ENCODE data around the gene ISCA1.
A peak's percentile ranks its signal among the peaks of the same experiment; 100 is the strongest.

ISCA1 gene

GRCh38 chr9:86287013-86287412, 4.7 kb upstream of the ISCA1 start:
- no peak overlapping the region for H3K4me3 ChIP-seq (ENCODE audit: control insufficient read depth, low read depth, low read length)
- peak; percentile 40 for TF ChIP-seq CTCF (IDR thresholded peaks at IDR 0.05; ENCODE audit: control insufficient read depth, insufficient read depth, low read depth, low read length, missing control alignments)
- no peak for DNase-seq (ENCODE audit: low read depth)

- no peak for TF ChIP-seq CTCF (IDR thresholded peaks at IDR 0.05; ENCODE audit: control insufficient read depth, insufficient read depth, low read depth, low read length, missing control alignments)
- no peak for DNase-seq (ENCODE audit: low read depth)
- H3K4me3 ChIP-seq (ENCODE audit: control insufficient read depth, low read depth, low read length), result no peak overlapping the region
Observed at GRCh38 chr9:86286278-86286677, 3.9 kb upstream of the ISCA1 start.

- no peak for DNase-seq (ENCODE audit: low read depth)
- no peak for TF ChIP-seq CTCF (IDR thresholded peaks at IDR 0.05; ENCODE audit: control insufficient read depth, insufficient read depth, low read depth, low read length, missing control alignments)
Observed at GRCh38 chr9:86285261-86285660, 2.9 kb upstream of the ISCA1 start.

GRCh38 chr9:86282979-86283535, 719 bp upstream of the ISCA1 start:
- DNase-seq (ENCODE audit: low read depth), result peak; percentile 81
- no peak for TF ChIP-seq CTCF (IDR thresholded peaks at IDR 0.05; ENCODE audit: control insufficient read depth, insufficient read depth, low read depth, low read length, missing control alignments)
- peak overlapping the region; percentile 93 for H3K4me3 ChIP-seq (ENCODE audit: control insufficient read depth, low read depth, low read length)

More at GRCh38 chr9:86285261-86285660, 2.9 kb upstream of the ISCA1 start:
- no peak overlapping the region for H3K4me3 ChIP-seq (ENCODE audit: control insufficient read depth, low read depth, low read length)

- no peak for TF ChIP-seq CTCF (IDR thresholded peaks at IDR 0.05; ENCODE audit: control insufficient read depth, insufficient read depth, low read depth, low read length, missing control alignments)
- no peak for DNase-seq (ENCODE audit: low read depth)
- H3K4me3 ChIP-seq (ENCODE audit: control insufficient read depth, low read depth, low read length), result peak overlapping the region; percentile 93
Observed at GRCh38 chr9:86281593-86282076, 703 bp downstream of the ISCA1 start.

GRCh38 chr9:86280580-86280979, 1.8 kb downstream of the ISCA1 start:
- TF ChIP-seq CTCF (IDR thresholded peaks at IDR 0.05; ENCODE audit: control insufficient read depth, insufficient read depth, low read depth, low read length, missing control alignments), result no peak
- no peak for DNase-seq (ENCODE audit: low read depth)
- no peak overlapping the region for H3K4me3 ChIP-seq (ENCODE audit: control insufficient read depth, low read depth, low read length)
